Suprapubic skin (tissue), 4 donors: ENCODE results near the gene GOLGA2. TPM values are rescaled to one million over a fixed set of nuclear protein-coding genes. Genes with fewer than 3 reads are reported as not detected.

Experiments
- DNase-seq, 2 donors: peaks; one replicate each; pipeline ENCODE4 v3.0.0-alpha.2; 2019; ENCODE audit warnings: low spot score in 2 of 2
- H3K27ac ChIP-seq: fragments of 200-600 bp; sonication (generic); one replicate; pipeline ENCODE4 v1.5.1; 2019
- H3K27me3 ChIP-seq: fragments of 200-600 bp; sonication (generic); one replicate; pipeline ENCODE4 v1.5.1; 2019
- H3K36me3 ChIP-seq: fragments of 200-600 bp; sonication (generic); one replicate; pipeline ENCODE4 v1.5.1; 2019
- H3K4me1 ChIP-seq: fragments of 200-600 bp; sonication (generic); one replicate; pipeline ENCODE4 v1.5.1; 2019
- H3K4me3 ChIP-seq: fragments of 200-600 bp; sonication (generic); one replicate; pipeline ENCODE4 v1.5.1; 2019; ENCODE audit warnings: mild to moderate bottlenecking
- H3K9me3 ChIP-seq: fragments of 200-600 bp; sonication (generic); one replicate; pipeline ENCODE4 v1.5.1; 2019
- EP300 ChIP-seq: sonication (generic); formaldehyde crosslinking; IDR thresholded peaks from one replicate; pipeline ENCODE4 v1.6.1; 2017; ENCODE audit warnings: antibody characterized with exemption
- POLR2A ChIP-seq, 2 donors: fragments of 450-650 bp; IDR thresholded peaks; one replicate each; pipeline ENCODE4 v1.6.1; 2017; ENCODE audit warnings: antibody characterized with exemption in 2 of 2, mild to moderate bottlenecking in 2 of 2, moderate library complexity in 2 of 2
- POLR2AphosphoS5 ChIP-seq, 3 donors: sonication (generic); formaldehyde crosslinking; IDR thresholded peaks; one replicate each; pipeline ENCODE4 v1.6.1; 2017; ENCODE audit warnings: antibody characterized with exemption in 3 of 3
- WGBS: methylation state at CpG from one replicate; pipeline ENCODE4 v1.1.5; 2018; 5-methylcytosine and 5-hydroxymethylcytosine counted together
- total RNA-seq, 4 donors: library from RNA; depleted of rRNA; stranded (reverse); fragments of >200 nt; gene quantifications; one replicate each; pipeline ENCODE4 v1.1.0, GENCODE V29; 2016
- TF ChIP-seq, protein P1 (sequence below), 2 donors: fragments of 200-600 bp in 1 of 2; fragments of 450-650 bp in 1 of 2; sonication (generic) in 1 of 2; IDR thresholded peaks; one replicate each; pipeline ENCODE4 v1.5.1; 2016 to 2019; ENCODE audit warnings: antibody characterized with exemption in 2 of 2, mild to moderate bottlenecking in 1 of 2, moderate library complexity in 1 of 2

Gene GOLGA2
- total RNA-seq, 4 donors from 2014 or later = 83.5 to 131 (median 99.0) TPM

DNA sequence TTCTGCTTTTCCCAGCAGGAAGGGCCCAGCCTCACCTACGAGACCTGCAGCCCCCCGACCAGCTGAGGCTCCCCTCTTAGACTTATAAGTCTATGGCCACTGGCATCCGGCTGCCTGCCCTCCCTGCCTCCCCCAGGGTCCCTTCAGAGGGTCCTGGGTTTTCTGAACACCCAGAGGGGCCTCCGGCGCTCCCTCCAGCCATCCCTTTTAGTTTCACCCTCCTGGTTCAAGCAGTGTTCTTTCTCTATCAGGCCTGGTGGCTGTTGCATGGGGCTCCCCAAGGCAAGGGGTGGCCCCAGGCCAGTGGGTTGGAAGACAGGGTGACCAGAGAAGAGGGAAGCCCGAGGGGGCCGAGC is 21.8 kb downstream of the GOLGA2 start:
- Histone ChIP-seq H3K4me3 (no peak overlapping the region), H3K27me3 (no peaks in the 10 kb centered on the region), H3K36me3 (peaks cover 25% of the 10 kb centered on the region), H3K4me1 (peaks cover 46% of the 10 kb centered on the region), H3K9me3 (no peaks in the 10 kb centered on the region), H3K27ac (peak overlapping the region; percentile 20)
- TF ChIP-seq EP300 = no peak
- TF ChIP-seq, protein P1, sequence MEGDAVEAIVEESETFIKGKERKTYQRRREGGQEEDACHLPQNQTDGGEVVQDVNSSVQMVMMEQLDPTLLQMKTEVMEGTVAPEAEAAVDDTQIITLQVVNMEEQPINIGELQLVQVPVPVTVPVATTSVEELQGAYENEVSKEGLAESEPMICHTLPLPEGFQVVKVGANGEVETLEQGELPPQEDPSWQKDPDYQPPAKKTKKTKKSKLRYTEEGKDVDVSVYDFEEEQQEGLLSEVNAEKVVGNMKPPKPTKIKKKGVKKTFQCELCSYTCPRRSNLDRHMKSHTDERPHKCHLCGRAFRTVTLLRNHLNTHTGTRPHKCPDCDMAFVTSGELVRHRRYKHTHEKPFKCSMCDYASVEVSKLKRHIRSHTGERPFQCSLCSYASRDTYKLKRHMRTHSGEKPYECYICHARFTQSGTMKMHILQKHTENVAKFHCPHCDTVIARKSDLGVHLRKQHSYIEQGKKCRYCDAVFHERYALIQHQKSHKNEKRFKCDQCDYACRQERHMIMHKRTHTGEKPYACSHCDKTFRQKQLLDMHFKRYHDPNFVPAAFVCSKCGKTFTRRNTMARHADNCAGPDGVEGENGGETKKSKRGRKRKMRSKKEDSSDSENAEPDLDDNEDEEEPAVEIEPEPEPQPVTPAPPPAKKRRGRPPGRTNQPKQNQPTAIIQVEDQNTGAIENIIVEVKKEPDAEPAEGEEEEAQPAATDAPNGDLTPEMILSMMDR (IDR thresholded peaks at IDR 0.05) = no peak
- no peak for TF ChIP-seq POLR2AphosphoS5 (IDR thresholded peaks at IDR 0.05)
- TF ChIP-seq POLR2A (IDR thresholded peaks at IDR 0.05) = no peak
- 76% methylated on average over 7 of the region's 7 CpGs for WGBS
- DNase-seq = no peak

GRCh38 chr9:128253140-128253990 is 22.4 kb downstream of the GOLGA2 start:
- no peak for DNase-seq
- no peaks in the 10 kb centered on the region for H3K27me3 ChIP-seq
- H3K4me1 ChIP-seq = peaks cover 46% of the 10 kb centered on the region
- H3K36me3 ChIP-seq = peaks cover 19% of the 10 kb centered on the region
- WGBS = 70% methylated on average over 17 of the region's 31 CpGs
- H3K9me3 ChIP-seq = no peaks in the 10 kb centered on the region
- peak overlapping the region; percentile 58 for H3K27ac ChIP-seq
- TF ChIP-seq, protein P1 (IDR thresholded peaks at IDR 0.05) = no peak
- TF ChIP-seq POLR2A (IDR thresholded peaks at IDR 0.05) = no peak
- TF ChIP-seq EP300 = no peak
- no peak for TF ChIP-seq POLR2AphosphoS5 (IDR thresholded peaks at IDR 0.05)
- H3K4me3 ChIP-seq = peak overlapping the region; percentile 6

DNA sequence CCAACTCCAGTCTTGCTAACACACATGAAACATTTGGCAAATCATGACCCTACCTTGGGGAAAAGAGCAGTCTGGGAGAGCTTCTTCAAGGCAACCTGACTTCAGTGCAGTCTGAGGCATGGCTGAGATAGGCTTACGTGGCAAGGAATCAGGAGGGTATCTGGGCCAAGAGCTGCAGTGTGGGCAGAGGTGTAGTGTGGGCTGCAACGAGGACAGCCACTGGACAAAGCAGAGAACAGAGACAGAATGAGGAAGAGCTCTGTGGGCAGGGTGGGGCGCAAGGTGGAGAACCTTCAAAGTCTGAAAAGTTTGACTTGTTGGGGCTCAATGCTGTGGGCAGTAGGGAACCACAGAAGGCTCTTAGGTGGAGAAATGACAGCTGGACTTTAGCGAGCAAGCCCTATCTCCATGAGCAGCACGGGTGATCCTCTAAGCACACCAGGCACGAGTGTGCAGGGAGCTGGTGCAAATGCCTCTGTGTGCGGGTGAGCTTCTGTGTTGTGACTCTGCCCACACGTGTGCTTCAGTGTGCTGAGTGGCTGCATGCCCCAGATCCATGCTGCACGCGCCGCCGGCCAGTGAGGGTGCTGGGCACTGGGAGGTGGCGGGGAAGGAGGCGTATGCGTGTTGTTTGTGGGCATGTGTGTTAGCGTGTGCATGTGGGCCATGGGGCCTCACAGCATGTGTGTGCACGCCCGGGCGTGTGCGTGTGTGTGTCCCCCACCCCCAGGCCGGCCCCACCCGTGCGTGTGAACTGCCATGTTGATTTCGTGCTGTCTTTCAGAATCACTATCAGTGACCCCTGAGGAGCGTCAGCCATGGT is 23.3 kb downstream of the GOLGA2 start:
- peak overlapping the region; percentile 58 for H3K27ac ChIP-seq
- H3K4me3 ChIP-seq = peak overlapping the region; percentile 6
- no peak for TF ChIP-seq EP300
- TF ChIP-seq POLR2AphosphoS5 (IDR thresholded peaks at IDR 0.05) = no peak
- no peak for TF ChIP-seq POLR2A (IDR thresholded peaks at IDR 0.05)
- TF ChIP-seq, protein P1 (IDR thresholded peaks at IDR 0.05) = no peak
- H3K9me3 ChIP-seq = no peaks in the 10 kb centered on the region
- no peak for DNase-seq
- H3K4me1 ChIP-seq = peaks cover 46% of the 10 kb centered on the region
- WGBS = 82% methylated on average over 14 of the region's 25 CpGs
- no peaks in the 10 kb centered on the region for H3K27me3 ChIP-seq
- peaks cover 11% of the 10 kb centered on the region for H3K36me3 ChIP-seq

DNA sequence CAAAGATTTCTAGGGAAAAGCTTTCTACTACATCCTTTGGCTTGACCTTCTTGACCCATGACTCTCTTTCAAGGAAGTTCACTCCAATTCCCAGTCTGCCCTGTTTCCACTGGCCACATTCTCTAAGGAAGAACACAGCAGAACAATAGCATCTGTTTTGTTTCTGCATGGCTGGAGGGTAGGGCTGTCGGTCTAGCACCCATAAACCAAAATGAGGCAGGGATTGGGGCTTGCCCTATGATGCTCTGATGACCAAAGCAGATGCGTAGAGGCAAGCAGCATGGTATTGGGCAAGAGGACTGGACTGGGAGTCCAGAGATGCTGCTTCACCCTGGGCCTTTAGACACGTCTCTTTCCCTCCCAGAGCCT is 24.1 kb downstream of the GOLGA2 start:
- peak overlapping the region; percentile 59 for H3K4me3 ChIP-seq
- TF ChIP-seq, protein P1 (IDR thresholded peaks at IDR 0.05) = no peak
- TF ChIP-seq POLR2AphosphoS5 (IDR thresholded peaks at IDR 0.05) (no peak), EP300 (no peak), POLR2A (IDR thresholded peaks at IDR 0.05) (no peak)
- no peaks in the 10 kb centered on the region for H3K27me3 ChIP-seq
- WGBS = 72% methylated on average over 3 of the region's 3 CpGs
- no peak overlapping the region for H3K27ac ChIP-seq
- H3K4me1 ChIP-seq = peaks cover 46% of the 10 kb centered on the region
- DNase-seq = no peak
- H3K36me3 ChIP-seq = peaks cover 2% of the 10 kb centered on the region
- H3K9me3 ChIP-seq = no peaks in the 10 kb centered on the region
